Measurements from ENCODE around the gene TMX4.

GRCh38 chr20:8066662-8067061 lies 47.1 kb upstream of the TMX4 start:
- no peak for TF ChIP-seq CTCF (IDR thresholded peaks at IDR 0.05)
- TF ChIP-seq POLR2A (IDR thresholded peaks at IDR 0.05) = no peak
